ENCODE results near the gene SAMD4A.

SAMD4A gene

DNA sequence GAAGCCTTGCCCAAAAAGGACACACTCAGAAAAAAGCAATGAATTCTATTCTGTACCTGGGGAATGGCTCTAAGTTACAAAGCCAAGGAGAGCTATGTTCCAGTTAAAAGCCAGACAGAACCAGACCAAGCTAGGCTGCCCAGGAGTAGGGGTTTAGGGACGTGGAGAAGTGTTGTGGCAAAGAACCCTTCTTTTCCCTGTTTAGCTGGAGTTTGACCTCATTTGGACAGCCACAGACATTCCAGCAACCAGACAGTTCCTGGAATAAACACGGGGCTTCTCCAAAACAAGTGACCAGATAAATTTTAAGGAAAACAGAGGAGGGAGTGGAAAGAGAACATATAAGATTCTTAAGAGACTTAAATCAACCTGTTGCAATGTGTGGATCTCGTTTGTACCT is 273.4 kb downstream of the SAMD4A start:
- TF ChIP-seq CTCF (IDR thresholded peaks at IDR 0.05) = no peak

DNA sequence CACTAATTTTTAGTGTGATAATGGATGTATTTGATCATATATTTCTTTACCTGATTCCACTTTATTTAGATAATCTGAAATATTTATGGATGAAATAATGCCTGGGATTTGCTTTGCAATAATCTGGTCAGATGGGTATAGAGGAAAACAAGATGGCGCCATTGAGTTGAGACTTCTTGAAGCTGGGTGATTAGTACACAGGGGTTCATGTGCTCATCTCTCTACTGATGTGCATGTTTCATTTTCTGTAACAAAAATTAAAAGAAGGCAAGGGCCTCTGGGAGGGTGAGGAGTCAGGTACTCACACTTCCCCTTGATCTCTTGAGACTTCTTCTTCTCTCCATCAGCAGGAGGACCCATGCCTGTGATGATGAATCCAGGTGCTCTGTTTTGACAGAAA is 273.9 kb downstream of the SAMD4A start:
- TF ChIP-seq CTCF (IDR thresholded peaks at IDR 0.05) = no peak

All from LNCAP (cell line).